ENCODE results near the gene CDC42EP3.

DNA sequence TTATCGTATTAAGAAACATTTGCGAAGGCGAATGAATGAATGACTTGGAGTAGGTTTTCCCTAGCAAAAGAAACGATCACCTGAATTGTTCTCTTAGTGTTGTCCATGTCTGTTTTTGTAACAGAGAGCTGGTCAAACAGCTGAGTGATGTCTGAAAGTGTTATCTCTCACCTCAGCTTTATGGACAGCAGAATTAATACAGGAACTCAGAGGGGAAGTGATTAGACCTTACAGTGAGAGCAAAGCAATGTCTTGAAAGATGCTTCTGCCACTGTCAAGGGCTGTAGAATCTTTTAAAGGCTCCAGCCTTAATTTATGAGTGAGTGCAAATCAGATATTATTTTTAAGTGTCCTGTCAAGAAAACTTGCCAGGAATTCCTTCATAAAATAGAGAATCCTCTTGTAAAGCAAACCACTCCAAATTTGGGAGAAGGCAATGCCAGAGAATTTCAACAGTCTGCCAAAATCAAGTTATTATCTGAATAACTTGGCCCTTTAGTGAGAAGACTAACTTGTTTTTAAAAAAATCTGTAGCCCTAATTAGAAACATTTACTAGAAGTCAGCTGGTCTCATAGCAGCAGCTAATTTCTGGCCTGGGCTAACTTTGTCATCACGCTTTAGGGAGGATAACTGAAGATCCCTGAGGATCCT, 60.7 kb downstream of the CDC42EP3 start:
- TF ChIP-seq, protein P1, sequence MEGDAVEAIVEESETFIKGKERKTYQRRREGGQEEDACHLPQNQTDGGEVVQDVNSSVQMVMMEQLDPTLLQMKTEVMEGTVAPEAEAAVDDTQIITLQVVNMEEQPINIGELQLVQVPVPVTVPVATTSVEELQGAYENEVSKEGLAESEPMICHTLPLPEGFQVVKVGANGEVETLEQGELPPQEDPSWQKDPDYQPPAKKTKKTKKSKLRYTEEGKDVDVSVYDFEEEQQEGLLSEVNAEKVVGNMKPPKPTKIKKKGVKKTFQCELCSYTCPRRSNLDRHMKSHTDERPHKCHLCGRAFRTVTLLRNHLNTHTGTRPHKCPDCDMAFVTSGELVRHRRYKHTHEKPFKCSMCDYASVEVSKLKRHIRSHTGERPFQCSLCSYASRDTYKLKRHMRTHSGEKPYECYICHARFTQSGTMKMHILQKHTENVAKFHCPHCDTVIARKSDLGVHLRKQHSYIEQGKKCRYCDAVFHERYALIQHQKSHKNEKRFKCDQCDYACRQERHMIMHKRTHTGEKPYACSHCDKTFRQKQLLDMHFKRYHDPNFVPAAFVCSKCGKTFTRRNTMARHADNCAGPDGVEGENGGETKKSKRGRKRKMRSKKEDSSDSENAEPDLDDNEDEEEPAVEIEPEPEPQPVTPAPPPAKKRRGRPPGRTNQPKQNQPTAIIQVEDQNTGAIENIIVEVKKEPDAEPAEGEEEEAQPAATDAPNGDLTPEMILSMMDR (IDR thresholded peaks at IDR 0.05; ENCODE audit: low read length): no peak
- no peak for TF ChIP-seq EZH2 (optimal IDR thresholded peaks at IDR 0.05; ENCODE audit: low read depth, low read length)

All from MM.1S (cell line).